SK-N-SH (cell line): ENCODE results near the gene ZBTB49. TPM values are rescaled to one million over a fixed set of nuclear protein-coding genes. Genes with fewer than 3 reads are reported as not detected.

Source experiments
- CTCF ChIA-PET: fragments of 300-600, 350-600 bp; formaldehyde crosslinking; extraction: SDS; loops from one replicate; lab custom pipeline; 2021; lab: Yijun Ruan, JAX
- POLR2A ChIA-PET: fragments of 350-600 bp; sonication (Branson Sonifier 250); formaldehyde crosslinking; extraction: SDS; loops from one replicate; lab custom pipeline; 2020; ENCODE audit warnings: antibody characterized with exemption, inconsistent platforms; lab: Yijun Ruan, JAX
- DNase-seq: peaks from one replicate; pipeline ENCODE4 v3.0.0; 2012
- H2AFZ ChIP-seq: fragments of 200-600 bp; sonication (generic); 2 replicates; pipeline ENCODE4 v1.8.1; 2016; ENCODE audit warnings: antibody characterized with exemption, mild to moderate bottlenecking, low read depth
- H3F3A ChIP-seq: fragments of 200-600 bp; sonication (generic); replicated peaks from 2 replicates; pipeline ENCODE3; 2016; ENCODE audit warnings: antibody characterized with exemption, mild to moderate bottlenecking; ENCODE audit not compliant: insufficient read depth
- H3K27ac ChIP-seq, 2 experiments: fragments of 200-500 bp in 1 of 2; fragments of 200-600 bp in 1 of 2; sonication (Bioruptor generic) in 1 of 2; sonication (generic), shearing (Covaris generic) in 1 of 2; 2 replicates each; pipeline versions ENCODE4 v1.5.1 to v1.6.1; 2014 to 2016; ENCODE audit warnings: low read depth in 2 of 2, inconsistent platforms in 1 of 2, low read length in 1 of 2, mild to moderate bottlenecking in 1 of 2, mixed read lengths in 1 of 2
- H3K27me3 ChIP-seq: fragments of 200-600 bp; sonication (generic), shearing (Covaris generic); 2 replicates; pipeline ENCODE4 v1.6.1; 2016; ENCODE audit warnings: mixed run types; ENCODE audit not compliant: insufficient read depth
- H3K36me3 ChIP-seq, 2 experiments: fragments of 200-500 bp in 1 of 2; fragments of 200-600 bp in 1 of 2; sonication (Bioruptor generic) in 1 of 2; sonication (generic) in 1 of 2; replicated peaks in 1 of 2; 2 replicates each; pipeline versions ENCODE3 to v1.5.1; 2014 to 2016; ENCODE audit warnings: low read length in 1 of 2, mild to moderate bottlenecking in 1 of 2; ENCODE audit not compliant: insufficient read depth in 2 of 2, control insufficient read depth in 1 of 2
- H3K4me1 ChIP-seq, 2 experiments: fragments of 200-500 bp in 1 of 2; fragments of 200-600 bp in 1 of 2; sonication (Bioruptor generic) in 1 of 2; sonication (generic), shearing (Covaris generic) in 1 of 2; 2 replicates each; pipeline versions ENCODE4 v1.5.1 to v1.6.1; 2014 to 2016; ENCODE audit warnings: low read depth in 1 of 2, low read length in 1 of 2, mixed run types in 1 of 2; ENCODE audit not compliant: insufficient read depth in 2 of 2, control insufficient read depth in 1 of 2
- H3K4me2 ChIP-seq: fragments of 200-600 bp; sonication (generic), shearing (Covaris generic); 2 replicates; pipeline ENCODE4 v1.6.1; 2017; ENCODE audit warnings: mixed run types
- H3K4me3 ChIP-seq, 2 experiments: fragments of 200-500 bp in 1 of 2; fragments of 200-600 bp in 1 of 2; sonication (Bioruptor generic) in 1 of 2; sonication (generic), shearing (Covaris generic) in 1 of 2; 2 replicates each; pipeline versions ENCODE4 v1.5.1 to v1.8.1; 2014 to 2016; ENCODE audit warnings: low read depth in 2 of 2, inconsistent platforms in 1 of 2, low read length in 1 of 2, mild to moderate bottlenecking in 1 of 2, mixed read lengths in 1 of 2, moderate library complexity in 1 of 2
- H3K79me2 ChIP-seq: fragments of 200-600 bp; sonication (generic); 2 replicates; pipeline ENCODE4 v1.8.1; 2017; ENCODE audit warnings: mild to moderate bottlenecking; ENCODE audit not compliant: insufficient read depth
- H3K9ac ChIP-seq: fragments of 200-600 bp; sonication (generic); 2 replicates; pipeline ENCODE4 v1.6.1; 2017; ENCODE audit warnings: mixed run types
- H3K9me2 ChIP-seq: fragments of 200-600 bp; sonication (generic); 2 replicates; pipeline ENCODE4 v1.6.1; 2017; ENCODE audit warnings: mixed run types
- H3K9me3 ChIP-seq: fragments of 200-600 bp; sonication (generic); 2 replicates; pipeline ENCODE4 v1.6.1; 2017; ENCODE audit warnings: mixed run types, mild to moderate bottlenecking, moderate library complexity
- H4K20me1 ChIP-seq: fragments of 200-600 bp; sonication (generic); 2 replicates; pipeline ENCODE4 v1.6.1; 2017; ENCODE audit warnings: mild to moderate bottlenecking, mixed run types; ENCODE audit not compliant: insufficient read depth
- ELF1 ChIP-seq: IDR thresholded peaks from 2 replicates; pipeline ENCODE4 v1.4.0; 2012
- EP300 ChIP-seq, 2 experiments: IDR thresholded peaks; 2 replicates each; pipeline versions ENCODE4 v1.4.0 to v1.6.1; 2012; ENCODE audit warnings: borderline replicate concordance in 1 of 2, low read depth in 1 of 2, low read length in 1 of 2
- FOXJ3 ChIP-seq: sonication (generic); formaldehyde crosslinking; IDR thresholded peaks from 2 replicates; pipeline ENCODE4 v1.5.1; 2020; ENCODE audit warnings: mild to moderate bottlenecking, missing genetic modification reagents
- GABPA ChIP-seq: IDR thresholded peaks from 2 replicates; pipeline ENCODE4 v1.4.0; 2012; ENCODE audit warnings: low read depth, mild to moderate bottlenecking
- MEF2A ChIP-seq: IDR thresholded peaks from 2 replicates; pipeline ENCODE4 v1.4.0; 2012; ENCODE audit warnings: low read depth, borderline replicate concordance
- MXI1 ChIP-seq: IDR thresholded peaks from 2 replicates; pipeline ENCODE4 v1.6.1; 2012; ENCODE audit warnings: mild to moderate bottlenecking, low read depth, low read length, improper control_type of control experiment
- PBX3 ChIP-seq: IDR thresholded peaks from 2 replicates; pipeline ENCODE4; 2012
- RAD21 ChIP-seq: IDR thresholded peaks from 2 replicates; pipeline ENCODE4 v1.6.1; 2012; ENCODE audit warnings: mild to moderate bottlenecking, low read length
- REST ChIP-seq: IDR thresholded peaks from 2 replicates; pipeline ENCODE4 v1.6.1; 2012; ENCODE audit warnings: mild to moderate bottlenecking, low read depth, low read length, moderate library complexity
- TAF1 ChIP-seq: IDR thresholded peaks from 2 replicates; pipeline ENCODE4 v1.6.1; 2012; ENCODE audit warnings: low read depth, mild to moderate bottlenecking, low read length, moderate library complexity, borderline replicate concordance
- YY1 ChIP-seq: IDR thresholded peaks from 2 replicates; pipeline ENCODE4 v1.4.0; 2012; ENCODE audit warnings: low read depth, mild to moderate bottlenecking
- ZBTB33 ChIP-seq: IDR thresholded peaks from 2 replicates; pipeline ENCODE4 v1.4.0; 2012; ENCODE audit warnings: low read depth, borderline replicate concordance
- WGBS: methylation state at CpG from one replicate; pipeline ENCODE4 v1.1.6; 2017; ENCODE audit warnings: low lambda C conversion rate; 5-methylcytosine and 5-hydroxymethylcytosine counted together
- polyA plus RNA-seq, 3 experiments: library from polyadenylated mRNA; depleted of rRNA; stranded (reverse); fragments of >200 nt; gene quantifications; 2 replicates each; pipeline ENCODE4 v1.2.3, GENCODE V29; 2012
- TF ChIP-seq, protein P1 (sequence below): IDR thresholded peaks from 2 replicates; pipeline ENCODE4 v1.4.0; 2012; ENCODE audit warnings: low read depth, borderline replicate concordance

The ZBTB49 gene
- polyA plus RNA-seq, 1 of the 3 experiments (the other 2 are of a cell fraction): 3.1 TPM

DNA sequence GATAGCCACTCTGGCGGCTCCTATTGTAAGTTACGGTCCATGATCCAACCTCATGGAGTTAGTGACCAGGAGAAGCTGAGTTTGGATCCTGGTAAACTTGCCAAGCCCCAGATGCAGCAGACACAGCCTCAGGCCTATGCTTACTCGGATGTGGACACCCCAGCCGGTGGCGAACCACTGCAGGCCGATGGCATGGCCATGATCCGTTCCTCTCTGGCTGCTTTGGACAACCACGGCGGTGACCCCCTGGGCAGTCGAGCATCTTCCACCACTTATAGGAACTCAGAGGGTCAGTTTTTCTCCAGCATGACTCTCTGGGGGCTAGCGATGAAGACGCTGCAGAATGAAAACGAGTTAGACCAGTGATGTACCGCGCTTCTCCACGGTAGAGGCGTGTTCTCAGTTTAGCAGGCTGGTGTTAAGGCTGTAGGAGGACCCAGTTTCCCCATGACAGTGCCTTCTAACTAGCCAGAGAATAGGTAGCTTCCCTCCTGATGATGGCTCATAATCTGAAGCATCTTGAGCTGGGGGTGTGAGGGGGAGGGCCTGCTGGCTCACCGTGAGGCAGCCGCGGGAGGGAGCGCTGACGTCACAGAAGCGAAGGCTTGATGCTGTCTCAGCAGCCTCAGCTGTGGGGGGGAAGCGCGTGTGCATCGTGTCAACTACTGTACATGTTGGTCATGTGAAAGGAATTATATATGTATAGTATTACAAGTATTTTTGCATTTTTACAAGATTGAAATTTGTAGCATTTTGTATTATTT, 31.1 kb downstream of the ZBTB49 start:
- 93% methylated on average over 22 of the region's 26 CpGs for WGBS
- H3K9me2 ChIP-seq: no peaks in the 10 kb centered on the region
- CTCF ChIA-PET: no interaction called here
- H3K9ac ChIP-seq: no peak overlapping the region
- no peak for DNase-seq
- no peak overlapping the region for H3K4me2 ChIP-seq
- no peak overlapping the region for H3K27ac ChIP-seq
- TF ChIP-seq FOXJ3: no peak
- no peak for TF ChIP-seq TAF1
- no peak for TF ChIP-seq EP300 (IDR thresholded peaks at IDR 0.05; ENCODE audit: borderline replicate concordance in 1 of 2, low read depth in 1 of 2, low read length in 1 of 2)
- TF ChIP-seq ZBTB33: no peak
- no peak for TF ChIP-seq ELF1
- no peak for TF ChIP-seq MEF2A
- no peak for TF ChIP-seq GABPA
- TF ChIP-seq RAD21: no peak
- TF ChIP-seq, protein P1, sequence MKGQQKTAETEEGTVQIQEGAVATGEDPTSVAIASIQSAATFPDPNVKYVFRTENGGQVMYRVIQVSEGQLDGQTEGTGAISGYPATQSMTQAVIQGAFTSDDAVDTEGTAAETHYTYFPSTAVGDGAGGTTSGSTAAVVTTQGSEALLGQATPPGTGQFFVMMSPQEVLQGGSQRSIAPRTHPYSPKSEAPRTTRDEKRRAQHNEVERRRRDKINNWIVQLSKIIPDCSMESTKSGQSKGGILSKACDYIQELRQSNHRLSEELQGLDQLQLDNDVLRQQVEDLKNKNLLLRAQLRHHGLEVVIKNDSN: no peak
- TF ChIP-seq MXI1: no peak
- TF ChIP-seq YY1: no peak
- no peak for TF ChIP-seq REST
- no peak for TF ChIP-seq PBX3
- POLR2A ChIA-PET: no interaction called here
- no peaks in the 10 kb centered on the region for H3K27me3 ChIP-seq
- H3F3A ChIP-seq: no peaks in the 10 kb centered on the region
- H4K20me1 ChIP-seq: no peaks in the 10 kb centered on the region
- H3K4me3 ChIP-seq: no peak overlapping the region
- peaks cover 6 to 34% of the 10 kb centered on the region in 2 experiments for H3K36me3 ChIP-seq
- H3K79me2 ChIP-seq: no peaks in the 10 kb centered on the region
- no peaks in the 10 kb centered on the region for H3K4me1 ChIP-seq
- no peaks in the 10 kb centered on the region for H3K9me3 ChIP-seq
- no peak overlapping the region for H2AFZ ChIP-seq
